ENCODE results near the gene GPC6. TPM values are rescaled to one million over a fixed set of nuclear protein-coding genes. Genes with fewer than 3 reads are reported as not detected.
"Not testable (repeated sequence)": the region's sequence is repeated elsewhere in the genome, so short reads cannot be mapped to it uniquely, and the experiment has no call there.

GPC6 gene
- polyA plus RNA-seq, 1 donor from 2014 or later: 9.0 TPM

DNA sequence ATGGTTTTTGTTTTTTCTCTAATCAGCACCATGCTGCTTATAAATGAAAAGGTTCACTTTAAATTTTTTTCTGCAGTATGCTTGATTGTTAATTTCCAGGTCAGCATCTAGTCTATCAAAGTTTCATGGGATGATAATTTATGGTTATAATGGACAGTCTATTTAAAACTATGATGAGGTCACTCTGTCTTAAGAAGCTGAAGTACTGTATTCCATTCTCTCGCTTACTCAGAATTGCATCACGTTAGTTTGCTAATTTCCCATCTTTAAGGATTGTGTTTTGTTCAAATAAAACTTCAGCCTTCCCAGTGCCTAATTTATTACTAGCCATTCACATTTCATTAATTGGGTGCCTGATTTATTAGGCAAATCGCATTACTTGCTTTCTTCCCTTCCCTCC, 94.3 kb downstream of the GPC6 start:
- Histone ChIP-seq H3K4me2 (ENCODE audit: low read length) (no peak overlapping the region), H3K36me3 (ENCODE audit: insufficient read depth, low read length) (no peaks in the 10 kb centered on the region), H4K20me1 (ENCODE audit: insufficient read depth) (no peaks in the 10 kb centered on the region), H3K9me2 (ENCODE audit: insufficient read depth, low read length) (no peaks in the 10 kb centered on the region), H3K79me2 (replicated peaks; ENCODE audit: insufficient read depth, low read length) (peaks cover 5% of the 10 kb centered on the region), H3K9me3 (ENCODE audit: low read length) (no peaks in the 10 kb centered on the region), H3K27me3 (ENCODE audit: insufficient read depth, low read depth, low read length) (no peaks in the 10 kb centered on the region), H3K27ac (ENCODE audit: low read length) (no peak overlapping the region), H3K4me3 (ENCODE audit: low read length) (no peak overlapping the region), H3K9ac (ENCODE audit: low read length) (no peak overlapping the region), H2AFZ (ENCODE audit: low read depth, low read length) (no peak overlapping the region), H3F3A (ENCODE audit: insufficient read depth, low read length, poor library complexity, severe bottlenecking) (no peaks in the 10 kb centered on the region)
- no peak for TF ChIP-seq MXI1 (conservative IDR thresholded peaks at IDR 0.05; ENCODE audit: poor library complexity, severe bottlenecking)
- no peak for TF ChIP-seq RAD21 (conservative IDR thresholded peaks at IDR 0.05)
- TF ChIP-seq SMC3 (conservative IDR thresholded peaks at IDR 0.05; ENCODE audit: poor library complexity): no peak
- TF ChIP-seq, protein P1, sequence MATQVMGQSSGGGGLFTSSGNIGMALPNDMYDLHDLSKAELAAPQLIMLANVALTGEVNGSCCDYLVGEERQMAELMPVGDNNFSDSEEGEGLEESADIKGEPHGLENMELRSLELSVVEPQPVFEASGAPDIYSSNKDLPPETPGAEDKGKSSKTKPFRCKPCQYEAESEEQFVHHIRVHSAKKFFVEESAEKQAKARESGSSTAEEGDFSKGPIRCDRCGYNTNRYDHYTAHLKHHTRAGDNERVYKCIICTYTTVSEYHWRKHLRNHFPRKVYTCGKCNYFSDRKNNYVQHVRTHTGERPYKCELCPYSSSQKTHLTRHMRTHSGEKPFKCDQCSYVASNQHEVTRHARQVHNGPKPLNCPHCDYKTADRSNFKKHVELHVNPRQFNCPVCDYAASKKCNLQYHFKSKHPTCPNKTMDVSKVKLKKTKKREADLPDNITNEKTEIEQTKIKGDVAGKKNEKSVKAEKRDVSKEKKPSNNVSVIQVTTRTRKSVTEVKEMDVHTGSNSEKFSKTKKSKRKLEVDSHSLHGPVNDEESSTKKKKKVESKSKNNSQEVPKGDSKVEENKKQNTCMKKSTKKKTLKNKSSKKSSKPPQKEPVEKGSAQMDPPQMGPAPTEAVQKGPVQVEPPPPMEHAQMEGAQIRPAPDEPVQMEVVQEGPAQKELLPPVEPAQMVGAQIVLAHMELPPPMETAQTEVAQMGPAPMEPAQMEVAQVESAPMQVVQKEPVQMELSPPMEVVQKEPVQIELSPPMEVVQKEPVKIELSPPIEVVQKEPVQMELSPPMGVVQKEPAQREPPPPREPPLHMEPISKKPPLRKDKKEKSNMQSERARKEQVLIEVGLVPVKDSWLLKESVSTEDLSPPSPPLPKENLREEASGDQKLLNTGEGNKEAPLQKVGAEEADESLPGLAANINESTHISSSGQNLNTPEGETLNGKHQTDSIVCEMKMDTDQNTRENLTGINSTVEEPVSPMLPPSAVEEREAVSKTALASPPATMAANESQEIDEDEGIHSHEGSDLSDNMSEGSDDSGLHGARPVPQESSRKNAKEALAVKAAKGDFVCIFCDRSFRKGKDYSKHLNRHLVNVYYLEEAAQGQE (IDR thresholded peaks at IDR 0.05; ENCODE audit: borderline replicate concordance): no peak
- TF ChIP-seq EP300 (conservative IDR thresholded peaks at IDR 0.05; ENCODE audit: poor library complexity, severe bottlenecking): no peak
- TF ChIP-seq POLR2AphosphoS5 (IDR thresholded peaks at IDR 0.05): no peak
- no peak for TF ChIP-seq TAF1 (IDR thresholded peaks at IDR 0.05; ENCODE audit: low read depth)
- no peak for TF ChIP-seq EZH2 (IDR thresholded peaks at IDR 0.05; ENCODE audit: borderline replicate concordance, insufficient read depth, low read length, poor library complexity, severe bottlenecking)
- TF ChIP-seq, protein P2, sequence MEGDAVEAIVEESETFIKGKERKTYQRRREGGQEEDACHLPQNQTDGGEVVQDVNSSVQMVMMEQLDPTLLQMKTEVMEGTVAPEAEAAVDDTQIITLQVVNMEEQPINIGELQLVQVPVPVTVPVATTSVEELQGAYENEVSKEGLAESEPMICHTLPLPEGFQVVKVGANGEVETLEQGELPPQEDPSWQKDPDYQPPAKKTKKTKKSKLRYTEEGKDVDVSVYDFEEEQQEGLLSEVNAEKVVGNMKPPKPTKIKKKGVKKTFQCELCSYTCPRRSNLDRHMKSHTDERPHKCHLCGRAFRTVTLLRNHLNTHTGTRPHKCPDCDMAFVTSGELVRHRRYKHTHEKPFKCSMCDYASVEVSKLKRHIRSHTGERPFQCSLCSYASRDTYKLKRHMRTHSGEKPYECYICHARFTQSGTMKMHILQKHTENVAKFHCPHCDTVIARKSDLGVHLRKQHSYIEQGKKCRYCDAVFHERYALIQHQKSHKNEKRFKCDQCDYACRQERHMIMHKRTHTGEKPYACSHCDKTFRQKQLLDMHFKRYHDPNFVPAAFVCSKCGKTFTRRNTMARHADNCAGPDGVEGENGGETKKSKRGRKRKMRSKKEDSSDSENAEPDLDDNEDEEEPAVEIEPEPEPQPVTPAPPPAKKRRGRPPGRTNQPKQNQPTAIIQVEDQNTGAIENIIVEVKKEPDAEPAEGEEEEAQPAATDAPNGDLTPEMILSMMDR (IDR thresholded peaks at IDR 0.05; ENCODE audit: poor library complexity, severe bottlenecking): no peak

DNA sequence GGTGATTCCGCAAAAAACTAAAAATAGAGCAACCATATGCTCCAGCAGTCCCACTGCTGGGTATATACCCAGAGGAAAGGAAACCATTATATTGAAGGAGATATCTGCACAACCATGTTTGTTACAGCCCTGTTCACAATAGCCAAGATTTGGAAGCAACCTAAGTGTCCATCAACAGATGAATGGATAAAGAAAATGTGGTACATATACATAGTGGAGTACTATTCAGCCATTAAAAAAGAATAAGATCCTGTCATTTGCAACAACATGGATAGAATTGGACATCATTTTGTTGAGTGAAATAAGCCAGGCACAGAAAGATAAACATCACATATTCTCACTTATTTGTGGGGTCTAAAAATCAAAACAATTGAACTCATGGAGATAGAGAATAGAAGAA, 97.3 kb downstream of the GPC6 start:
- H3K9me2 ChIP-seq (ENCODE audit: insufficient read depth, low read length); H3K27ac ChIP-seq (ENCODE audit: low read length); H3F3A ChIP-seq (ENCODE audit: insufficient read depth, low read length, poor library complexity, severe bottlenecking); H3K4me2 ChIP-seq (ENCODE audit: low read length); H3K79me2 ChIP-seq (replicated peaks; ENCODE audit: insufficient read depth, low read length); H3K4me3 ChIP-seq (ENCODE audit: low read length); H3K9me3 ChIP-seq (ENCODE audit: low read length); H2AFZ ChIP-seq (ENCODE audit: low read depth, low read length); H3K27me3 ChIP-seq (ENCODE audit: insufficient read depth, low read depth, low read length); H3K9ac ChIP-seq (ENCODE audit: low read length); H4K20me1 ChIP-seq (ENCODE audit: insufficient read depth); H3K36me3 ChIP-seq (ENCODE audit: insufficient read depth, low read length): not testable (repeated sequence)

Data from neural cell (in vitro differentiated cells).